HG03457 (cell line): ENCODE results near the gene MGP.

Source experiments
- ATAC-seq: cut with Tn5 transposase; IDR thresholded peaks from one replicate; pipeline ENCODE4 v1.9.1; 2021; ENCODE audit warnings: moderate number of reproducible peaks; ENCODE audit not compliant: unreplicated experiment

Gene MGP

DNA sequence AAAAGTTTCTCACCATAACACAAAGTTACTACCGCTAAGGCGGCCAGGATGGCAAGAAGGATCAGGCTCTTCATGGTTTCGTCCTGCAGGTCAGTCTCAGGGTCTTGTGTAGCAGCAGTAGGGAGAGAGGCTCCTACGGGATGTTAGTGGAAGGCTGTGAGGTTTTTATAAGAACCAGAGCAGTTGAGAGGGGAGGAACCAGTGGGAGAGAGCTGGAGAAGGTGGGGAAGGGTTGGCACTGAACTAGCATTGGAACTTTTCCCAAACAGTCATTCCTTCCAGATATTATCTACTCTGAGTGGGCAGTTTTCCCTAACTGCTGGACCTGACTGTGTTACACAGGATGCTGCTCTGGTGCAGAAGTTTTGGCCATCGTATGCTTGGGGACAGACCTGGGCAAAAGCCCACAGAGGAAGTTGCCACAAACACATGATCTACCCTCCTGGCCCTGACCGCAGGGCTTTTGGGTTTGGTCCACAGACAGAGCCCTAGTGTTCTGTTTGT is at the start of gene MGP:
TSS of gene MGP (minus strand) at position 137 of the 504 bp plus-strand sequence. CDS start at position 74, 63 bp downstream.
- ATAC-seq, result no peak

DNA sequence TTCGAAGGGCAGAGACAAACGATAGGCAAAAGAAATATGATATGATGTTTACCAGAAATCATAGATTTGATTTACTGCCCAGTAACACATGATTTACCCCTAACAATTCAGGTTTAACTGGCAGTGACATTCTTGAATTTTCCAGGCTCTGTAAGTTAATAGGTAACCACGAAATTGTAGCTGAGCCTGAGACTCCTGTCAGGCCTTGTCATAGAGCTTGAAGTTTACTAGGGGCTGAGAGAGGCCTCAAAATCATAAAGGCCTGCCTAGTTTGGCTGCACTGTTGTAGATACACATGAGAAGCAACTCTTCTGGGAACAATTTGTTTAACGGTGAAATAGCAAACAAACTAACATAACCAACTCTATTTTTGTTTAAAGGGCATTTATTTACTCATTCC is 49.4 kb upstream of the MGP start:
- no peak for ATAC-seq

DNA sequence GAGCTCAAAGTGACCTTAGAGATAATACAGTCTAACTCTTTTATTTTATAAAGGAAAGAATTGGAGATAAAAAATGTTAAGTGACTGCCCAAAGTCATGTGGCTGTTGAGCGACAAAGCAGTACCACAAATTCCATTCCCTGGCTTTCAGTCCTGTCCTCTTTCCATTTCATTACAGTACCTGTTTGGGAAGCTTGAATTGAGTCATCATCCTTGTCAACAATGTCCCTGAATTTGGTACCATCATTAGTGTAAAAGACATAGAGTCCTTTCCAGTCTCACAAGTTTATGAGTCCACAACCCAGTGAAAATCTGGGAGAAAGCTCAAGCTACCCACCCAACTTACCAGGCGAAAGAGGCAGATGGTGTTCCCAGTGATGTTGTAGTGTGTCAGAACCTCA is 48.9 kb upstream of the MGP start:
- no peak for ATAC-seq

DNA sequence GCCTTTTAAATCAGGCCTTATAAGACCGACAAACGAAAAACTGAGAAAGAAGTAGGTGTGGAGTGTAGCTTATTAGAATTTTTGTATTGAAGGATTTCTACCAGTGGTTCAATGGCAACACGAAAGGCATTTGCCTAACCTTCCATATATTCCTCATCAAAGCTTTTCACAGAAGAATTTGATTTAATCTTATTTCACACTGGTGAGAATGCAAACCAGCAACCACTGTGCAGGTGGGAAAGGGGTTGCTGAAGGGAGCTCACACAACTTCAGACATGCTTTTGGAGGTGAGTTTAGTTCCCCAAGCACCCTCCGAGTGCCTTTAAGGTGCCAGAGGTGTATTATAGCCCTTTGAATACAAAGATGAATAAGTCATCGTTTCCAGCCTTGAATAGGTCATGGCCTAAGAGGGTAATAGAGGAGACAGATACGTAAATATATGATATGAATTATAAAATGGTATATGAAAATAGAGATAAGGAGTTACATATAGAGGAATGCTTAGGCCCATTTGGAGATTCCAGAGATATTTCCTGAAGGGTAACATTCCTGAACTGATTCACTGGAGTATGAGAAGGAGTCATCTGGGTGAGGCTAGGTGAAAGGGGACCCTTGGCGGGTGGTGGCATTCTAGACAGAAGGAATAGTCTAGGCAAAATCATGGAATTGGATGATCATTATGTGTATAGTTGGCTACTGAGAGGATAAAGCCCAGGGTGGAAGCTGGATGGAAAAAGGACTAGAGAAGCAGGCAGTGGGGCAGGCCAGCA is 46.3 kb upstream of the MGP start:
- ATAC-seq, result no peak

DNA sequence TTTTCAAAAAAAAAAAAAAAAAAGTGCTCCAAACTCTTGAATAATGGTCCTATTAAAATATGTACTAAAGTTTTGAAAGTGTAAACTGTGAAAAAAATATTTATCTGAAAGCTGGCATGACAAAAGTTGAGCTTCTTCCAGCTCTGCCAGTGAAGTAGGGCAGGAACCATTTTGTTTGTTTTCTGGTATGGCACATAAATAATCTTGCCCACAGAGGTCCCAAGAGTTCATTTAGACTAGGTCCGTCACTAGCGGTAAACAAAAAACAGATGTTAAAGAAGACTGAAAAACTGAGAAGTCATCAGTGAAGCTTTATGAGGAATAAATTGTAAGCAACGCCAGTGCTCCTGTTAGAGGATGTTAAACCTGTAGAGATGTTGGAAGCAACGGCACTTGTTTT is 45.7 kb upstream of the MGP start:
- no peak for ATAC-seq

DNA sequence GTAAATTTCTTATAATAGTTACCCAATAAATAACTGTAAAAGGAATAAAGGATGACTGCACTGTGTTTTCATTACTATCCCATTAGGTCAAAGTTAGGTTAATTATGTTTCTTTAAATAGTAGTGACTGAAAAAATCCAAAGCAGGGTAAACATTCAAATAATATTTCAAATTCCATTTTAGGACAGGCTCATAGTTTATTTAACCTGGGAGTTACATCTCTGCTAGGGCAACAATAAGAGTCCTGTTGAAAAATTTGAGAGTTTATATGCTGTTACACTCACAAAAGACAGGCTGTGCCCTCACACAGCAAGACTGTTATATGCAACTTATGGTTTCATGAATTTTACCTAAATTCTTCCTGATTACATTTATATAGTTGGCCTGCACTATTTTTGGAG is 44.6 kb upstream of the MGP start:
- ATAC-seq, result no peak

DNA sequence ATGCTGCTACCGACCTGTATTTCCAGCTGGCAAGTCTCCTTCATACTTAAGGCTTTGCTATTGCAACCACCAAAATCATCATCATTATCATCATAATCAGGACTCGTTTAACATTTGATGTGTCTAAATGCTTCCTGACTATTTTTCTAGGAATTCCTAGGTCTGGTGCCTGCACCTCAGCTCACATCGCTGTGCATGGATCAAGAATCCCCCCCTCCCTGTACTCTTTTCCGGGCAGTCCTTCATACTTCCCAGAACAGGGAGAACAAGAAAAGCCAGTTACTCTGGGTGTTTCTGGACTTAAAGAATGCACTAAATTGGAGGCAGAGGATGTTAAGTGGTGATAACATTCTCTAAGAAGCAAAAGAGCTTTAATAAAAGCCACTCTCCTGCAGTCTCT is 43.3 kb upstream of the MGP start:
- ATAC-seq, result no peak

DNA sequence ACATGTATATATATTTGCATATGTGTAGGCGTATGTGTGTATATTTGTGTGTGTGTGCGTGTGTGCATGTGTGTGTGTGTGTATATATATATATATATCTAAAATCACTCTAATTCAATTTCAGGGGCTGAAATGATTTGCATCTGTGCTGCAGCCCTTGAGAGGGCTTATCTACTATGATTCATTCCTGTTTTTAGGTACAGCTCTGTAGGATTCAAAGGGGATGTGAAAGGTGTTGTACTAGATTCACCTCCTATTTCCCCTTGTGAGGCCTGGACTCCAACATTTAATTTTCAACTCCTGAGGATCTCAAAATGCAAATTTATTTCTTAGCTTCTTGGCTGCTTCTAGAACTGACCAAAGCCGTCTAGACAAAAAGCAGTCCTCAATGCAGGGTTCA is 41.6 kb upstream of the MGP start:
- no peak for ATAC-seq

DNA sequence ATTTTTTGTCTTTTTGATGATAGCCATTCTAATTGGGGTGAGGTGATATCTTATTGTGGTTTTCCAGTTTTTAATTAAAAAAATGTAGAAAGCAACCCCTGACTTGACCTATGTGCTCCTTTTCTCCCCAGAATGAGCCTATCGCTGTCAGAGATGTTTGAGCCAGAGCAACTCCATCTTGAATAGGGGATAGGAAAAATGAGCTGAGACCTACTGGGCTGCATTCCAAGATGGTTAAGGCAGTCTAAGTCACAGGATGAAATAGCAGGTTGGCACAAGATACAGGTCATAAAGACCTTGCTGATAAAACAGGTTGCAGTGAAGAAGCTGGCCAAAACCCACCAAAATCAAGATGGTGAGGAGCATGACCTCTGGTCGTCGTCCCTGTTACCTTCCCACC is 38.9 kb upstream of the MGP start:
- no peak for ATAC-seq

DNA sequence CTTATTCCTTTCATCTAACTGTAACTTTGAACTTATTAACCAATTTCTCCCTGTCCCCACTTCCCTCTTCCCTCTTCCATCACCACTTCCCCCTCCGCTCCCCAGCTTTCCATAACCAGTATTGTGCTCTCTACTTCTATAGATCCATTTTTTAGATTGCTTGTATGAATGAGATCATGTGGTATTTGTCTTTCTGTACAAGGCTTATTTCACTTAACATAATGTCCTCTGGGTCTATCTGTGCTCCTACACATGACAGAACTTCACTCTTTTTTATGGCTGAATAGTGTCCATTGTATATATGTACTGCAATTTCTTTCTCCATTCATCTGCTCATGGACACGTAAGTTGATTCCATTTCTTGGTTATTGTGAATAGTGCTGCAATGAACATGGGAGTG is 38.3 kb upstream of the MGP start:
- ATAC-seq, result no peak

DNA sequence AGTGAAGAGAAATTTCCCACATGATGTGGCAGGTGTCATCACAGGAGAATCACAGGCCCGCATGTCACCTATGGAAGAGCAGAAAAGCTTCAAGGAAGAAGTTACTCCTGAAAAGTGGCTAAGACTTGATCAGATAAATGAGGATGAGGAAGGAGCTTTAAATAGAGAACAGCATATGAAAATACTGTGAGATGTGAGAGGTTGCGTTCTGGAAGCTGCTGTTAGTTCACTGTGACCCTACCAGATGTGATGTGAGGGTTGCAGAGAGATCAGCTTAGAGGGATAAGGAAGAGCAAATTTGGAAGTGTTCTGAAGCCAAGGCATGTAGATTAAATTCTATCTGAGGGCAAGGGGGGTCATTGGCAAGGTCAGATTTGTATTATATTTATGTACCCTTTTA is 35.6 kb upstream of the MGP start:
- ATAC-seq, result peak; percentile 44

DNA sequence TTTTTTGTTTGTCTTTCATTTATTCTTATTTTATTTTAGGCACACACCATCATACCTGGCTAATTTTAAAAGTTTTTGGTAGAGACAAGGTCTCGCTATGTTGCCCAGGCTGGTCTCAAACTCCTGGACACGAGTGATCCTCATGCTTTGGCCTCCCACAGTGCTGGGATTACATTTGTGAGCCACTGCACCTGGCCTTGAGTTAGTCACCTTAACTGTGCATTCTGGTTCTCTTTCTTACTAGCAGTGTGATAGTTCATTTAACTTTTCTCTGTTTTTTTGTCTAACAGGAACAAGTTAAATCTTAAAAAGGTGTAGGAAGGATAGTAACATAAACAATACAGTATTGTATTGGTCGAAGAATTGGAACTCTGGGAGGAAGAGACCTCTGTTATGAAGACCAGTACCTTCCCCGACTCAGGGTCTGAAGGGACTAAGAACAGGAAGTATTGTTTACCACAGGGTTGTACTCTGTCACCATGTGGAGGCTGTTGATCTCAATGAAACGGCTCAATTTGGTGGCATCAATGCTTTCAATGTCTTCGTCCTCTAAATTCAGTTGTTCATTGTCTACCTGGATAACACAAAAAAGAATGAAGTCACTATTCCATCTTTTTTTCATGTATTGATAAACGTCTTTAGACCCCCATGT is 34.9 kb upstream of the MGP start:
- peak; percentile 73 for ATAC-seq

DNA sequence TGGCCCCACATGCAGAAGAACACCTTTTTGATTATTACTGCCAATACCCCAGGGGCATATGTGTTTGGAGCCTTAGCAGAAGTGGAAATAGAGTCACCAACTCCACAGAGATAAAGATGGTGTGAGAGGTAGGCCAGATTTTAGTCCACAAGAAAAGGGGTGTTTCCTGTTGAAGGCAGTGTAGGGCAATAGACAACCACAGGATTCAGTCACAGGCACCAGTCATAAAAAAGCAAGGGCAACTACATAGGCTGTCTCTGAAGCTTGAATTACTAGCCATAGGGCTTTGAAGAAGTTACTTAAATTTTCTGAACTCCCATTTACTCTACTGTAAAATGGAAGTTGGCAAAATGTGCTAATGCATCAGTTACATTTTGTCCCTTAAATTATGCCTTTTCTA is 33.8 kb upstream of the MGP start:
- ATAC-seq, result no peak

DNA sequence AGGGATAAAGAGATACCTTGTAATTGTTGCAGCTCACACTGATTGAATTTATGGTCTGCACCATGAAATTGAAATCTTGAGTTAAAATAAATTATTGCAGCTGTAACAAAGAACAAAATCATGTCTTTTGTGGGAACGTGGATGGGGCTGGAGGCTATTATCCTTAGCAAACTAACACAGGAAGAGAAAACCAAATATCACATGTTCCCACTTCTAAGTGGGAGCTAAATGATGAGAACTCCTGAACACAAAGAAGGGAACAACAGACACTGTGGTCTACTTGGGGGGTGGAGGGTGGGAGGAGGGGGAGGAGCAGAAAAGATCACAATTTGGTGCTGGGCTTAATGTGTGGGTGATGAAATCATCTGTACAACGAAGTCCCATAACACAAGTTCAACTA is 30.1 kb upstream of the MGP start:
- no peak for ATAC-seq

DNA sequence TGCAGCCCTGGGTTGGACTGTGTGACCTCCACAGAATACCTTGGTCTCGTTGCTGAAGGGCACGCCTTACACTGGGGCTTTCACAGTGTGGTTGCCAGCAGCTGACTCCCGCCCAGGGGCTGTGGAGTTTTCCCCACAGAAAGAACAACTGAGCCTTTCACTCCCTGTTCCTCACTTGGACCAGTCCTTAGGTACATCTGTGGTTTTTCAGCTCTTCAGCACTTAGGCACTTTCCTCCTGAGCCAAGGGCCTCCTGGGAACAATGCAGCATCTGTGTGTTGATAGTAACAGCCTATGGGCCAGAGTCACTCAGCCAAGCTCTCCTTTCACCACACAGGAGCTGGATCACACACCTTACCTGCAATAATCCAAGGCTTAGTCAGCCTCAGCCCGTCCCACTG is 27.7 kb upstream of the MGP start:
- no peak for ATAC-seq

DNA sequence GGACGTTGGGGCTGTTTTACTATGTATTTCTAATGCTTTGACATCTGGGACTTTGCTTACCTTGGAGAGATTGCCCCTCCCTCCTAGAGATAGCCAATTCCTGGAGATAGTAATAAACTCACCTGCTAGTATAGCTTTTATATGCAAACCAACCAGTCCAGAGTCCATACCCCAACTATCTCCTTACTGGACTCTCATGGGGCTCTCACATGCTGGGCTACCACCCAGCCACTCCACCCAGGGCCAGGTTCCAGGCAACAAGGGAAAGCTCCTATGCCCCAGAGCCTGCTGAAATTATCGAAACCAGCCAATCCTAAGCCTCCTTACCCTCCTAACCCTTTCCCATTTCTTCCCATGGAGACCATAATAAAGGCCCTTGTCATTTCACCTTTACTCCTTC is 25.5 kb upstream of the MGP start:
- ATAC-seq, result no peak

DNA sequence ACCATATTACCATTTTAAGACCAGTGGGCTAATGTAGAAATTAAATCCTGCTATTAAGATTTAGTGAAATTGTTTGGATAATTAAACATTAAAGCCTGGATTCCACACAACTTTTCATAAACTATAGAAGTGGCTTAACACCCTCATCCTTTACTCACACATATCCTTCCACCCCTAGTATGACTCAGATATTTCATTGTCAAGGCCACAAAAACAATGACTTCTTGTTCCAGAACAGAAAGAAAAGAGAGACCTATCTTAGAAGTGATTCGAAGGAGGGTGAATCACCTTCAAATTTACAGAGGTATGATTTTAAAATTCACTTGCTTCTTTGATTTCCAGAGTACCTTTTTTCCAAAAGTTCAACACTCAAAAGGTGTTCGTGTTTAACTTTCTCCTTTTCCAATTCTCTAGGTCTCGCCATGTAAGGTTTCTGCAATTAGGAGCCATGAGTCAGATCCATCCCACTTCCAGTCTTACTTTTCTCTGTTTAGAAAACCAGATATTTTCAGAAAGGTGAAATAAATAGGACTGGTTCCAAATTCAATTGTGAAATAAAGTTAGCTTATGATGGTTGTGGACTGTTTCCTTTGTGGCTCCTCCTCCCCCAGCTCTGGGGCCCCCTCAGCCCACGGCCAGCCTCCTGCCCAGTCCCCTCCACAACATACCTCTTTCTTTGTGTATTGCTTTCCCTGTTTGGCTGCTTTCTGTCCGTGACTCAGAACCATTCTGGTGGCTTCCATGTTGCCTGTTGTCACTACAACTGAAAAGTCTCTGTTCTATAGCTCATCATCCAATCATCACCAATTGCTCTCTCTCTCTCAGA is 24.6 kb upstream of the MGP start:
- ATAC-seq, result no peak

DNA sequence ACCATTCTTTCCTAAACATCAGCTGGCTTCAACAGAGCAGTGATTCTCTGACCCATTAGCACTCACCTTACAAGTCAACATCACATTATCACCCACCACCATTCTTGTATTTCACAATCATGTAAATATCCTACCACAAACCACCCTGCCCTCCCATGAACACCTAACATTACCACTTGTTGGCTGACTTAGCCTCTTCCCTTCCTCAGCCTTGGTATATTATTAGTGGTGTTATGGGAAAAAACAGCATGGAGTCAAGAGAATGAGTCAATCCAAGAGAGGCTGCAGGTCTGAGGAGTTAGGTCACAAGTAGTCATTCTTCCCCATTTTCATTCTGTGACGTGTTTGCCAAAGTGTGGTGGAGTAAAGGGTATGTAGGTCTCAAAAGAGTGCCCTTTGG is 22.3 kb upstream of the MGP start:
- no peak for ATAC-seq

DNA sequence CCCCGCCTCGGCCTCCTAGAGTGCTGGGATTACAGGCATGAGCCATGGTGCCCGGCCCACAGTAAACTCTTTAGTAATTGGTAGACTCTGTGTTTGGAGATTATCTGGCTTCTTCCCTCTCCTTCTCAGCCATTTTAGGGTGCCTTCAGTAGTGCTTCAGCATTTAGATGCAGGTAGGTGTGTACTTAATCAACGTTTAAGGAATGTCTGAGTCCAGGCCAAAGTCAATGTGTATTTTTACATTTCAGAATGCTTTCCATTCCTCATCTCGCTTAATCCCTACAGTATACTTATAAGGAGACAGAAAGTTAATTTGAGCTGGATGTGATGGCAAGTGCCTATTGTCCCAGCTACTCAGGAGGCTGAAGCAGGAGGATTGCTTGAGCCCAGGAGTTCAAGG is 20.5 kb upstream of the MGP start:
- no peak for ATAC-seq

DNA sequence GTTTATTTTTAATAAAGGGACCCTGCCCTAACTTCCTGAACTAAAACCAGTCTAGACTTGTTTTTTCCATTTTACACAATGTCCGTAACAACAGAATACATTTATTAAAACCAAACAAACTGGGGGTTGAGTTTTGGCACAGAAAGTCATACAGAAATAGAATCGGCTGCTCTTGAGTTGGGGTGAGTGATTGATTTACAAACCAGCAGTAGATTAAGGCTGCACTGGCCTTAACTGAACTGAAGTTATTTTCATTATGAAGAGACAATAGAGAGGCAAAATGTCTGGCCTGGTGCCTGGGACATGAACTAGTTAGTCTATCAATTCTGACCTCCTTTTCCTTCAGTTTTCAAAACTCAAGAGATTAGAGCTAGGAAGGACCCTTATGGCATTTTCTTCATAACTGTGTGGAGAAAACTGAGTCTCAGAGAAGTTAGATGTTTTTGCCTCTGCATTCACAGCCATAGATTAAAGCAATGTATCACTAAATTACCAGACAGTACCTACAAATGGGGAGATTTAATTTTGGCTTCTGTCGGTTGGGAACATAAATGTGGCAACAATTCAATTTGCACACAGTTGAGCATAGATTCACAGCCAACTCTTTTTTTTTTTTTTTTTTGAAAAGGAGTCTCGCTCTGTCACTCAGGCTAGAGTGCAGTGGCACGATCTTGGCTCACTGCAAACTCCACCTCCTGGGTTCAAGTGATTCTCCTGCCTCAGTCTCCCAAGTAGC is 19.8 kb upstream of the MGP start:
- no peak for ATAC-seq

DNA sequence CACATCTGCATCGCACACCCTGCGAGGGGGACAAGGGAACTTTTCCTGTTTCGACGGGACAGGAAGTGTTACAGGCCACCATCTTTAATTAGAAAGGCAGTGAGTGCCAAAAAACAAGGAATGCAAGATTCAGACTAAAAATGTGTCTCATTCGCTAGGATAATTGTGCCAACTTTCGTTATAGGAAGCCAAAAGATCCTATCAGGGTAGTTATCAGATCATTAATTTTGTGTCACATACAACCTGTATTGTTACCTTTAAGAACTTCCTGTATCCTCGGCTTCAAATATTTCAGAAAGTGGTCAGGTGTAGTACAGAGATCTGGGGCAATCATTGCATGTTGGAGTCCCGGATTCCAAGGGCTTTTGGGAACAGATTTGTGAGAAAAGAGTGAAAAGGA is 19.2 kb upstream of the MGP start:
- no peak for ATAC-seq
